Endothelial cell (in vitro differentiated cells): ENCODE data around the gene KAT2B. TPM values are rescaled to one million over a fixed set of nuclear protein-coding genes. Genes with fewer than 3 reads are reported as not detected.

ENCODE experiments used
- DNase-seq: peaks from one replicate; pipeline ENCODE4 v3.0.0; 2021; ENCODE audit warnings: low spot score
- H3K27ac Mint-ChIP-seq: one replicate; pipeline ENCODE4 v1.8.0; 2021; ENCODE audit warnings: mixed read lengths, inconsistent platforms; ENCODE audit not compliant: unreplicated experiment
- H3K27me3 Mint-ChIP-seq: one replicate; pipeline ENCODE4 v1.8.0; 2021; ENCODE audit warnings: mild to moderate bottlenecking, moderate library complexity, mixed read lengths, inconsistent platforms; ENCODE audit not compliant: unreplicated experiment
- H3K36me3 Mint-ChIP-seq: one replicate; pipeline ENCODE4 v1.8.0; 2021; ENCODE audit warnings: mild to moderate bottlenecking, low read depth, mixed read lengths, inconsistent platforms; ENCODE audit not compliant: unreplicated experiment
- H3K4me1 Mint-ChIP-seq: one replicate; pipeline ENCODE4 v1.8.0; 2021; ENCODE audit warnings: mild to moderate bottlenecking, mixed read lengths, inconsistent platforms; ENCODE audit not compliant: unreplicated experiment
- H3K4me3 Mint-ChIP-seq: one replicate; pipeline ENCODE4 v1.8.0; 2021; ENCODE audit warnings: mild to moderate bottlenecking, mixed read lengths, inconsistent platforms; ENCODE audit not compliant: unreplicated experiment
- H3K9me3 Mint-ChIP-seq: one replicate; pipeline ENCODE4 v1.8.0; 2021; ENCODE audit warnings: mixed read lengths, inconsistent platforms; ENCODE audit not compliant: unreplicated experiment
- CTCF ChIP-seq: fragments of 200-600 bp; sonication (generic); IDR thresholded peaks from one replicate; pipeline ENCODE4 v1.5.0; 2021; ENCODE audit warnings: antibody characterized with exemption; ENCODE audit not compliant: unreplicated experiment
- total RNA-seq: library from RNA; stranded (reverse); fragmentation: NEBNext Ultra II Directional; extraction: Animal tissue kit (Norgen Biotek cat#: 25700); gene quantifications from one replicate; pipeline ENCODE4 v1.2.1, GENCODE V29; 2021; ENCODE audit not compliant: unreplicated experiment

The KAT2B gene
- total RNA-seq, 1 donor from 2014 or later, result 15.9 TPM

GRCh38 chr3:20095470-20095869 lies 55.2 kb downstream of the KAT2B start:
- Mint-ChIP-seq H3K4me3 (no peak overlapping the region), H3K27ac (no peak overlapping the region), H3K36me3 (no peaks in the 10 kb centered on the region), H3K27me3 (no peaks in the 10 kb centered on the region), H3K9me3 (no peaks in the 10 kb centered on the region), H3K4me1 (no peaks in the 10 kb centered on the region)
- no peak for TF ChIP-seq CTCF
- no peak for DNase-seq

GRCh38 chr3:20096135-20096685 lies 56.0 kb downstream of the KAT2B start:
- Mint-ChIP-seq H3K9me3 (no peaks in the 10 kb centered on the region), H3K27ac (no peak overlapping the region), H3K4me3 (no peak overlapping the region), H3K36me3 (no peaks in the 10 kb centered on the region), H3K27me3 (no peaks in the 10 kb centered on the region), H3K4me1 (no peaks in the 10 kb centered on the region)
- no peak for TF ChIP-seq CTCF
- DNase-seq, result no peak

- Mint-ChIP-seq H3K27me3 (no peaks in the 10 kb centered on the region), H3K36me3 (no peaks in the 10 kb centered on the region), H3K27ac (no peak overlapping the region), H3K4me1 (no peaks in the 10 kb centered on the region), H3K4me3 (no peak overlapping the region), H3K9me3 (no peaks in the 10 kb centered on the region)
- no peak for TF ChIP-seq CTCF
- no peak for DNase-seq
Measured at GRCh38 chr3:20097015-20097414, 56.8 kb downstream of the KAT2B start.

- H3K4me3 Mint-ChIP-seq, result no peak overlapping the region
- no peak for DNase-seq
- H3K4me1 Mint-ChIP-seq, result no peaks in the 10 kb centered on the region
- H3K27ac Mint-ChIP-seq, result no peak overlapping the region
- H3K9me3 Mint-ChIP-seq, result no peaks in the 10 kb centered on the region
- H3K36me3 Mint-ChIP-seq, result no peaks in the 10 kb centered on the region
- H3K27me3 Mint-ChIP-seq, result no peaks in the 10 kb centered on the region
- no peak for TF ChIP-seq CTCF
Measured at GRCh38 chr3:20099060-20099459, 58.8 kb downstream of the KAT2B start.

DNA sequence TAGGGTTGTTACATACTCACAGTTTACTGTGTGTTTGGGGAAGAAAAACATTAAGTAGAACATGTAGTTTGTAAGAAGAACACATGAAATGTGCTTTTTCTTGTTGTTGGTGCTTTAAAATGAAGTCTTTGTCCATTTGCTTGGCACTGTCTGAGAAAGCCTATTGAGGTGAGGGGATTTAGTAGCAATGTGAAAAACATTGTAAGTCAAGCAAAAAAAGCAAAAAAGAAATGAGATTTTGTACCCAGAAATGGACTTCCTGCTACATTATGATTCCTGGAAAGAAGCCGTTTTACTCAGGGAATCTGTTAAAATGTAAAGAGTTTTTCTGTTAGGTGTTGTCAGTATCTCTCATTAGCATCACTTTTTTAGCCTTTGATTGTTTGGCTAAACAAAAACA lies 59.9 kb downstream of the KAT2B start:
- TF ChIP-seq CTCF, result no peak
- H3K4me1 Mint-ChIP-seq, result no peaks in the 10 kb centered on the region
- H3K4me3 Mint-ChIP-seq, result no peak overlapping the region
- no peaks in the 10 kb centered on the region for H3K36me3 Mint-ChIP-seq
- no peaks in the 10 kb centered on the region for H3K9me3 Mint-ChIP-seq
- no peaks in the 10 kb centered on the region for H3K27me3 Mint-ChIP-seq
- DNase-seq, result no peak
- H3K27ac Mint-ChIP-seq, result no peak overlapping the region
